K562 (cell line): ENCODE measurements around the gene CCDC192. TPM values are rescaled to one million over a fixed set of nuclear protein-coding genes. Genes with fewer than 3 reads are reported as not detected.

Experiments
- ATAC-seq: fragments of 200-7000 bp; cut with Tn5 transposase; 3 replicates; pipeline ENCODE4 v1.9.1; 2020; ENCODE audit warnings: moderate library complexity
- BruUV-seq: library from RNA; stranded (reverse); fragments of 400-500 nt; replicated peaks from 2 replicates; lab custom pipeline; 2021; lab: Mats Ljungman, UMichigan
- CTCF ChIA-PET: fragments of 300-600 bp; formaldehyde crosslinking; extraction: SDS; loops from one replicate; lab custom pipeline; 2021; ENCODE audit warnings: low intra/inter-chr PET ratio; lab: Yijun Ruan, JAX
- POLR2A ChIA-PET: fragments of 300-600, 350-650 bp; sonication (Branson Sonifier 250); formaldehyde crosslinking; extraction: SDS; loops from one replicate; lab custom pipeline; 2021; ENCODE audit warnings: antibody characterized with exemption, inconsistent platforms; lab: Yijun Ruan, JAX
- DNase-seq, 4 experiments: peaks; one replicate each; pipeline versions ENCODE4 v3.0.0 to v3.0.0-alpha.2; 2011 to 2018; ENCODE audit warnings: low spot score in 3 of 4, mixed read lengths in 3 of 4; ENCODE audit errors: extremely low read depth in 1 of 4
- FAIRE-seq: peaks from 2 replicates; lab custom pipeline; 2011; peaks lifted over from hg19 to GRCh38; lab: Jason Lieb, UNC
- H2AFZ ChIP-seq: 2 replicates; pipeline ENCODE4 v1.6.0; 2011; ENCODE audit warnings: low read depth, low read length, control low read depth, inconsistent platforms
- H3K27ac ChIP-seq: fragments of 200-600 bp; 3 replicates; pipeline ENCODE4 v1.8.0; 2011; ENCODE audit warnings: low read depth, mild to moderate bottlenecking, control low read depth, inconsistent platforms, low read length, moderate library complexity, mixed read lengths; ENCODE audit errors: extremely low read depth
- H3K27me3 ChIP-seq, 2 experiments: fragments of 300-600 bp in 1 of 2; 2 replicates in 1 of 2; 3 replicates in 1 of 2; pipeline versions ENCODE4 v1.6.0 to v1.8.0; 2011; ENCODE audit warnings: inconsistent platforms in 2 of 2, low read length in 2 of 2, mild to moderate bottlenecking in 1 of 2, mixed read lengths in 1 of 2, moderate library complexity in 1 of 2; ENCODE audit not compliant: control insufficient read depth in 2 of 2, insufficient read depth in 2 of 2
- H3K36me3 ChIP-seq: fragments of 300-600 bp; 3 replicates; pipeline ENCODE4 v1.8.0; 2011; ENCODE audit warnings: mild to moderate bottlenecking, low read length, inconsistent platforms; ENCODE audit not compliant: control insufficient read depth, insufficient read depth
- H3K4me1 ChIP-seq, 2 experiments: fragments of 200-600 bp in 1 of 2; replicated peaks in 1 of 2; 2 replicates in 1 of 2; 3 replicates in 1 of 2; pipeline versions ENCODE4 v1.5.1 to v1.8.0; 2011; ENCODE audit warnings: inconsistent platforms in 2 of 2, low read length in 2 of 2, mild to moderate bottlenecking in 1 of 2, mixed read lengths in 1 of 2, moderate library complexity in 1 of 2; ENCODE audit not compliant: control insufficient read depth in 2 of 2, insufficient read depth in 2 of 2
- H3K4me2 ChIP-seq: 2 replicates; pipeline ENCODE4 v1.6.1; 2011; ENCODE audit warnings: low read length, control low read depth, inconsistent platforms, mixed read lengths; ENCODE audit not compliant: insufficient read depth
- H3K4me3 ChIP-seq: fragments of 200-600 bp; sonication (generic), shearing (Covaris generic); 2 replicates; pipeline ENCODE4 v1.5.1; 2016; ENCODE audit warnings: control low read depth, inconsistent platforms
- H3K79me2 ChIP-seq: fragments of 200-600 bp; 3 replicates; pipeline ENCODE4 v1.8.0; 2011; ENCODE audit warnings: low read length, inconsistent platforms; ENCODE audit not compliant: control insufficient read depth, insufficient read depth
- H3K9ac ChIP-seq, 2 experiments: 2 replicates each; pipeline versions ENCODE4 v1.6.0 to v1.6.1; 2011; ENCODE audit warnings: low read depth in 2 of 2, low read length in 2 of 2, control low read depth in 1 of 2, inconsistent platforms in 1 of 2, mild to moderate bottlenecking in 1 of 2, mixed read lengths in 1 of 2; ENCODE audit not compliant: insufficient read depth in 1 of 2
- H3K9me1 ChIP-seq: one replicate; pipeline ENCODE4 v1.6.0; 2011; ENCODE audit warnings: inconsistent platforms, mild to moderate bottlenecking, low read length, moderate library complexity; ENCODE audit not compliant: control insufficient read depth, insufficient read depth
- H3K9me3 ChIP-seq: replicated peaks from 2 replicates; pipeline ENCODE4 v1.5.1; 2011; ENCODE audit warnings: low read depth, low read length, inconsistent platforms; ENCODE audit not compliant: control insufficient read depth, insufficient read depth
- H4K20me1 ChIP-seq: replicated peaks from 2 replicates; pipeline ENCODE4 v1.6.1; 2011; ENCODE audit warnings: low read length, inconsistent platforms, mixed read lengths; ENCODE audit not compliant: control insufficient read depth, insufficient read depth
- BRF2 ChIP-seq: IDR thresholded peaks from 3 replicates; pipeline ENCODE4 v1.6.1; 2011; ENCODE audit warnings: borderline replicate concordance, mild to moderate bottlenecking; ENCODE audit not compliant: insufficient read length, insufficient read depth
- DMBX1 ChIP-seq: fragments of 250-450 bp; sonication (Bioruptor Pico); IDR thresholded peaks from 2 replicates; pipeline ENCODE4 v1.8.0; 2022; ENCODE audit warnings: inconsistent platforms, mild to moderate bottlenecking, moderate library complexity, borderline replicate concordance
- EP400 ChIP-seq: fragments of 450-650 bp; IDR thresholded peaks from 2 replicates; pipeline ENCODE4 v1.6.1; 2017; ENCODE audit warnings: antibody characterized with exemption, mild to moderate bottlenecking, moderate library complexity
- HNRNPH1 ChIP-seq: fragments of 200-400 bp; formaldehyde crosslinking; optimal IDR thresholded peaks from 2 replicates; pipeline ENCODE3; 2017; ENCODE audit warnings: low read depth, mild to moderate bottlenecking, low read length, moderate library complexity
- KDM4B ChIP-seq, 2 experiments: fragments of 450-650 bp in 1 of 2; sonication (generic) in 1 of 2; IDR thresholded peaks; 2 replicates each; pipeline ENCODE4 v1.6.1; 2016 to 2017; ENCODE audit warnings: borderline replicate concordance in 2 of 2, antibody characterized with exemption in 1 of 2, low read depth in 1 of 2, mild to moderate bottlenecking in 1 of 2
- NFATC3 ChIP-seq: fragments of 450-650 bp; IDR thresholded peaks from 2 replicates; pipeline ENCODE4 v1.6.1; 2017; ENCODE audit warnings: mild to moderate bottlenecking
- NR2C1 ChIP-seq, 2 experiments: fragments of 450-650 bp; IDR thresholded peaks; 2 replicates each; pipeline ENCODE4 v1.6.1; 2017; ENCODE audit warnings: mild to moderate bottlenecking in 2 of 2, antibody characterized with exemption in 1 of 2, inconsistent platforms in 1 of 2, missing compliant biosample characterization in 1 of 2, missing genetic modification characterization in 1 of 2
- RBBP5 ChIP-seq: fragments of 200-600 bp; sonication (generic); IDR thresholded peaks from 2 replicates; pipeline ENCODE4 v1.6.1; 2012; ENCODE audit warnings: borderline replicate concordance, mild to moderate bottlenecking, low read length, control low read depth, inconsistent platforms; ENCODE audit not compliant: insufficient read depth, poor library complexity, severe bottlenecking
- SLC30A9 ChIP-seq: fragments of 250-450 bp; sonication (Bioruptor Pico); IDR thresholded peaks from 2 replicates; pipeline ENCODE4 v1.8.0; 2022; ENCODE audit warnings: mild to moderate bottlenecking, moderate library complexity
- ZEB2 ChIP-seq: fragments of 450-650 bp; IDR thresholded peaks from 2 replicates; pipeline ENCODE4 v1.6.1; 2016
- ZNF318 ChIP-seq, 2 experiments: fragments of 450-650 bp; IDR thresholded peaks; 2 replicates each; pipeline ENCODE4 v1.6.1; 2016; ENCODE audit warnings: mild to moderate bottlenecking in 2 of 2, borderline replicate concordance in 1 of 2, low read depth in 1 of 2, moderate library complexity in 1 of 2
- WGBS: fragments of 100-300 bp; shearing (Covaris generic); methylation state at CpG from one replicate; pipeline ENCODE4 v1.1.6; 2016; ENCODE audit warnings: low coverage, mixed read lengths; ENCODE audit not compliant: insufficient coverage; ENCODE audit errors: missing lambda C conversion rate; 5-methylcytosine and 5-hydroxymethylcytosine counted together
- in situ Hi-C: fragments of 300-500 bp; cut with MboI; formaldehyde crosslinking; loops from 4 replicates; pipeline ENCODE4 v1.15.0; 2018; ENCODE audit warnings: inconsistent platforms, mixed read lengths
- intact Hi-C: fragments of 100-400 bp; cut with micrococcal nuclease; formaldehyde crosslinking; loops from 2 replicates; pipeline ENCODE4 v1.14.2; 2022
- polyA plus RNA-seq, 8 experiments: library from polyadenylated mRNA; depleted of rRNA in 4 of 8; stranded (reverse) in 5 of 8; unstranded in 3 of 8; fragments of >200 nt; fragmentation: Nextera tagmentation in 2 of 8; fragmentation: Illumina TruSeq in 1 of 8; extraction: Ambion mirVana in 2 of 8; extraction: Trizol in 1 of 8; gene quantifications; 2 replicates each; pipeline versions ENCODE4 v1.2.1 to v1.2.3, GENCODE V29; 2011 to 2014; ENCODE audit warnings: inconsistent platforms in 1 of 8, missing spikeins in 1 of 8
- total RNA-seq, 7 experiments: library from RNA; depleted of rRNA in 6 of 7; stranded (reverse); fragments of >200 nt in 6 of 7; fragmentation: Illumina TruSeq in 2 of 7; extraction: Trizol in 2 of 7; gene quantifications; 2 replicates each; pipeline versions ENCODE4 v1.2.1 to v1.2.3, GENCODE V29; 2011 to 2021; ENCODE audit warnings: low replicate concordance in 1 of 7

The CCDC192 gene
- total and polyA plus RNA-seq, 9 of the 15 experiments (the other 6 are each of a cell fraction or from before 2014, with no cell fraction given) = 0.21 to 0.66 (median 0.38) TPM; not detected in 2

GRCh38 chr5:127694518-127695171 lies 8.5 kb upstream of the CCDC192 start:
- no peak for FAIRE-seq
- in situ Hi-C loops = no loop called here
- Histone ChIP-seq H3K9me1 (no peaks in the 10 kb centered on the region), H2AFZ (no peak overlapping the region), H3K4me3 (no peak overlapping the region), H3K4me1 (no peaks in the 10 kb centered on the region), H3K9ac (no peak overlapping the region), H3K79me2 (no peaks in the 10 kb centered on the region), H3K27ac (no peak overlapping the region), H3K9me3 (no peaks in the 10 kb centered on the region), H3K4me2 (no peak overlapping the region), H4K20me1 (no peaks in the 10 kb centered on the region), H3K27me3 (no peaks in the 10 kb centered on the region), H3K36me3 (no peaks in the 10 kb centered on the region)
- no TSS peak for BruUV-seq
- CTCF ChIA-PET = no interaction called here
- no peak for DNase-seq
- POLR2A ChIA-PET = no interaction called here
- no peak for ATAC-seq
- WGBS = 0% methylated on average over 1 of the region's 1 CpG
- intact Hi-C loops = no loop called here
- no peak for TF ChIP-seq BRF2
- TF ChIP-seq HNRNPH1 = no peak
- TF ChIP-seq ZNF318 (IDR thresholded peaks at IDR 0.05; ENCODE audit: borderline replicate concordance in 1 of 2, low read depth in 1 of 2) = no peak
- no peak for TF ChIP-seq KDM4B (IDR thresholded peaks at IDR 0.05; ENCODE audit: borderline replicate concordance in 2 of 2, low read depth in 1 of 2)
- no peak for TF ChIP-seq NR2C1 (IDR thresholded peaks at IDR 0.05)
- no peak for TF ChIP-seq NR2C1 (tag; IDR thresholded peaks at IDR 0.05)
- TF ChIP-seq RBBP5 = no peak
- no peak for TF ChIP-seq ZEB2
- no peak for TF ChIP-seq EP400
- no peak for TF ChIP-seq DMBX1 (CRISPR knock-in tag)
- TF ChIP-seq SLC30A9 = no peak
- TF ChIP-seq NFATC3 = no peak
